Activated T-helper 1 cell treated with anti-CD3 and anti-CD28 coated beads, Interleukin-12 subunit alpha, Interleukin-12 subunit beta, Interleukin-2, Interleukin-4 antibody, amounts not matched to agents 30 ng/mL and 10 ng/mL and 1 ng/mL, durations not matched to agents 14 hours and 24 hours and 36 hours (primary cell): ENCODE data around the gene IGFN1. TPM values are rescaled to one million over a fixed set of nuclear protein-coding genes. Genes with fewer than 3 reads are reported as not detected.
"Not testable (repeated sequence)": the region's sequence is repeated elsewhere in the genome, so short reads cannot be mapped to it uniquely, and the experiment has no call there.

Experiments
- DNase-seq: peaks from one replicate; pipeline ENCODE4 v3.0.0; 2021; ENCODE audit warnings: low spot score
- H3K27ac Mint-ChIP-seq: one replicate; pipeline ENCODE4 v1.8.0; 2021; ENCODE audit warnings: mild to moderate bottlenecking, mixed read lengths
- H3K27me3 Mint-ChIP-seq: one replicate; pipeline ENCODE4 v1.8.0; 2022; ENCODE audit warnings: mild to moderate bottlenecking, moderate library complexity, mixed read lengths; ENCODE audit not compliant: insufficient read depth
- H3K36me3 Mint-ChIP-seq: one replicate; pipeline ENCODE4 v1.8.0; 2021; ENCODE audit warnings: low read depth, mixed read lengths
- H3K4me1 Mint-ChIP-seq: one replicate; pipeline ENCODE4 v1.8.0; 2021; ENCODE audit warnings: low read depth, mixed read lengths
- H3K4me3 Mint-ChIP-seq: one replicate; pipeline ENCODE4 v1.8.0; 2021; ENCODE audit warnings: mild to moderate bottlenecking, moderate library complexity, mixed read lengths
- H3K9me3 Mint-ChIP-seq: one replicate; pipeline ENCODE4 v1.8.0; 2021; ENCODE audit warnings: mixed read lengths
- intact Hi-C: fragments of 100-400 bp; cut with micrococcal nuclease; formaldehyde crosslinking; loops from one replicate; pipeline ENCODE4 v1.15.1; 2024
- total RNA-seq: library from RNA; stranded (reverse); gene quantifications from 2 replicates; pipeline ENCODE4 v1.2.3, GENCODE V29; 2022

Gene IGFN1
- total RNA-seq, 1 donor from 2014 or later, result not detected

DNA sequence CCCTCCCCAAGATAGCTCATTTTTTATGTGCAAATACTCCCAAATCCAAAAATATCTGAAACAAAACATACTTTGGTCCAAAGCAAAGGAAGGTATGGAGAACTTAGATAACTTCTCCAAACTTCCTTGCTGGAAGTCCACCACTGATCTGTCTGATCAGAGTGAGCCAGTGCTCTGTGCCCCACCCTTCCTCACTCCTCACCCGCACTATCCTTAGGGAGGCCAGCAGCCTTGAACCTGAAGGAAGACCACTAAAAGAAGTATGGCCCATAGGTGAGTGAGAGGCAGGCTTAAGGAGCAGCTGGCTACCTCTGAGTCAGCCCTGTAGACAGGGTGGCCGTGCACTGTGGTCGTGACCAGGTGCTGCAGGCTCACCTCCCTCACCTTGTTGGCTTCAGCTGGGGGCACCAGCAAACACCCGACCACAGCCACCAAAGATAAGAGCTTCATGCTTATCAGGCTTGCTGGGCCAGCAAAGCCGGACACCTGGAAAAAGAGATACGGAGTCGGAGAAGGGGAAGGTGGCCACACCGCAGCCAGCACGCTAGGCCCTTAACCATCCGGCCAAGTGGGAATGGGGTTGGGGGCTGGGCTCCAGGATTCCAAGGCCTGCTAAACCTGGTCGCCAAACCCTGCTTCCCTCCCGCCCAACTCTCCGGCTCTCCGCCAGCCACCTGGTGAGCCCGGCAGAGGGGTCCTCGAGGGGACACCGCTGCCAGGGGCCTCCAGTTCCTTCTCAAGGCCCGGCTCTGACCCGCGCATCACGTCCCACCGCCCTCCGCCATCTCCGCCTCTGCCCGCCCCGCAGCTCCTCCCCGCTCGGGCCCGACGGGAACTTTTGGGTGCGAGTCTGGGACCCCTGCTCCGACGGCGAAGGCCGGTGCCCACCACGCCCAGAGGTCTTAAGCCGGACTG lies 36.9 kb upstream of the IGFN1 start:
- Mint-ChIP-seq H3K4me1 (peaks cover 23% of the 10 kb centered on the region), H3K27ac (peak overlapping the region; percentile 88), H3K36me3 (peaks cover 3% of the 10 kb centered on the region), H3K9me3 (no peaks in the 10 kb centered on the region), H3K27me3 (peaks cover 18% of the 10 kb centered on the region), H3K4me3 (peak overlapping the region; percentile 85)
- DNase-seq, result no peak
- intact Hi-C loops, result loop anchor here (1.0 to 10.0 kb wide), 6 partner anchors 18 to 674 kb away; partner anchors contain the start of genes DDX59, IPO9 and KIF14

DNA sequence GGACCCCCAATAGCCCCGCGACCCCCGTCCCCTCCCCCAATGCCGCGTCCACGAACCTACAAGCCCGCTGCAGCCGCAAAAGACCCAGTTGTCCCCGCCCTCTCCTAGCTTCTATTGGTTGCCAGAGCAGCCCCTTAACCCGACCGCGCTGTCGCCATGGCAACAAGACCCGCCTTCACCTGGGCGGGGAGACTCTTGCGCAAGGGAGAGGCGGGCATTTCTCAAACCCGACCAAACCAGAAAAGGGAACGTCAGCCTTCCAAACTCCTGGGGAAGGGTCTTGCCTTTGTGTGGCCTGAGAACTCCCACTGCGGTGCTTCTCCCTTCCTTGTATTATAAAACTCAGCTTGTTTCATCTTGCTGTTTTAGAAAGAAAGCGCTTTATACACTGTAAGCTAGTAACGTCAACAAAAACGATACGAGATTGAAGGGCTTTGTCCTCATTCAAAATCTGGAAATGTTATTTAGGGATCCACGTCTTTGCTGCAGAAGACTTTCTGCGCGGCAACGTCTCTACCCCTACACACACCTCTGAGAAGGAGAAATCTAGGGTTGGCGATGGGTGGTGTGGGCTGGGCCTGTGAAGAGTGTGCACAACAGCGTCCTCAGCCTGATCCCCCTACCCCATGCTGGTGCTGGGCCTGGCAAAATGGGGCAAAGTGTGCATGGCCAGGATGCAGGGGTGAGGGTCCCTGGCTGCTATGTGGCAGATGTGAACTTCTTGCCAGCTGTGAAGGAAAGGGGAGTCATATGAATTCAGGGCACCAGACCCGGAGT lies 36.0 kb upstream of the IGFN1 start, which contains the start of gene TMEM9:
TSS of gene TMEM9 (minus strand) at position 86 of the 777 bp plus-strand sequence. CDS start 551 bp downstream, outside the sequence.
- Mint-ChIP-seq H3K4me1 (peaks cover 23% of the 10 kb centered on the region), H3K9me3 (no peaks in the 10 kb centered on the region)

DNA sequence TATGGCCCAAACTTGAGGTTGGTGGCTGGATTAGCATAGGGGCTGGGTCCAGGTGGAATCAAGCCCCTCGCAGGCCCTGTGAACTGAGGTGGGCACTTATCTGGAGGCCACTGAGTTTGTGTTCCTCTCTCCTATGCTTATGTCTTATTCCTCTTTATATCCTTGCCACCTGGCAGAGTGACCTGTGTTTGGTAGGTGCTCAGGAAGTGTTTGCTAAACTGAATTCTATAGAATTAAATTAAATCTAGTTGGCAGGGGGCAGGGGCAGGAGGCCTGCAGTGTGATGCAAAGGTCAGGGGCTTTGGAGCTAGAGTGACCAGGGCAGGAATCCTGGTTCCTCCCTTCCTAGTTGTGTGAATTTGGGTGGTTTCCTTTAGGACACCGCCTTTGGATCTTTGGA lies 35.3 kb upstream of the IGFN1 start:
- H3K4me1 Mint-ChIP-seq, result peaks cover 23% of the 10 kb centered on the region
- no peaks in the 10 kb centered on the region for H3K9me3 Mint-ChIP-seq
- peaks cover 18% of the 10 kb centered on the region for H3K27me3 Mint-ChIP-seq
- no peak for DNase-seq
- peaks cover 2% of the 10 kb centered on the region for H3K36me3 Mint-ChIP-seq
- no peak overlapping the region for H3K27ac Mint-ChIP-seq
- no peak overlapping the region for H3K4me3 Mint-ChIP-seq
- intact Hi-C loops, result loop anchor here (2.0 to 10.0 kb wide), 2 partner anchors 491 to 535 kb away; partner anchors contain the start of genes DDX59 and KIF14

More for the DNA sequence above, 36.0 kb upstream of the IGFN1 start, which contains the start of gene TMEM9:
- Mint-ChIP-seq H3K4me3 (peak within 1 kb of the TSS; percentile 85), H3K36me3 (peaks cover 3% of the 10 kb centered on the region), H3K27ac (peak within 1 kb of the TSS; percentile 88), H3K27me3 (peaks cover 18% of the 10 kb centered on the region)
- intact Hi-C loops, result loop anchor here (1.0 to 10.0 kb wide), 6 partner anchors 17 to 673 kb away; partner anchors contain the start of genes DDX59, IPO9 and KIF14
- DNase-seq, result peak; percentile 95

DNA sequence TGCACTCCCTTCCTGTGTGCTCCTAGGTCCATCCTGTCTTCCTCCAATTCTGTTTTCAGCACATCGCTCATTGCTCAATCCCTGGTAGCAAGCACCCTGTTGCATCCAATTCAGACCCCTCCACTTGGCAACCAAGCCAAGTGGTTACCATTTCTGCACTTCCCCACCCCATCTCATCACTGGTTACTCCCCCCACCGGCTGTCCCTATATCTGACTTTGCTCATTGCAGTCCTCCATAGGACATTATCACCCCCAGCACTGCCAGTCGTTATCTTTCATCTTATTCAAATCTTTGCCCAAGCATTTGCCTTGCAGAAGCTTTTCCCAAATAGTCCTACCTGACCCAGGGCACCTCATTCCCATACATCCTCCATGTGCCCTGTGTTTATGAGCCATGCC lies 34.3 kb upstream of the IGFN1 start:
- Mint-ChIP-seq H3K4me1 (peaks cover 23% of the 10 kb centered on the region), H3K36me3 (no peaks in the 10 kb centered on the region), H3K27me3 (peaks cover 18% of the 10 kb centered on the region), H3K4me3 (no peak overlapping the region), H3K9me3 (no peaks in the 10 kb centered on the region), H3K27ac (no peak overlapping the region)
- DNase-seq, result no peak
- intact Hi-C loops, result loop anchor here (10.0 kb wide), 1 partner anchor 492 kb away; the partner anchor contains the start of gene DDX59

DNA sequence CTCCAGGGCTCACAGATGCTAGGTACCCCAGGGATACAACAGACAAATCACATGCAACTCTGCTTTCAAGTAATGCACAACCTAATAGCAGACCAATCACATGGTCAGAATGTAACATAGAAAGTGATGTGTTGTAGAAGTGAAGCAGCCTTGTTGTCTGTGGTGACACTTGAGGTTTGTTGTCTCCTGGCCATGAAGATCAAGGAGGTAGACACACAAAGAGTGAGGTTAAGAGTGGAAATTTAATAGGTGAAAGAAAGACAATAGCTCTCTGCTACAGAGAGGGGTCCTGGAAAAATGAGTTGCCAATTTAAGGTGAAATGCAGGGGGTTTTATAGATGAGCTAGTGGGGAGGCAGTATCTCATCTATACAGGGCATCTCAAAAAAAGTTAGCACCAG lies 33.8 kb upstream of the IGFN1 start:
- peaks cover 23% of the 10 kb centered on the region for H3K4me1 Mint-ChIP-seq
- peaks cover 18% of the 10 kb centered on the region for H3K27me3 Mint-ChIP-seq
- H3K27ac Mint-ChIP-seq, result no peak overlapping the region
- intact Hi-C loops, result loop anchor here (10.0 kb wide), 1 partner anchor 492 kb away; the partner anchor contains the start of gene DDX59
- no peak for DNase-seq
- H3K4me3 Mint-ChIP-seq, result no peak overlapping the region
- H3K9me3 Mint-ChIP-seq, result no peaks in the 10 kb centered on the region
- no peaks in the 10 kb centered on the region for H3K36me3 Mint-ChIP-seq

DNA sequence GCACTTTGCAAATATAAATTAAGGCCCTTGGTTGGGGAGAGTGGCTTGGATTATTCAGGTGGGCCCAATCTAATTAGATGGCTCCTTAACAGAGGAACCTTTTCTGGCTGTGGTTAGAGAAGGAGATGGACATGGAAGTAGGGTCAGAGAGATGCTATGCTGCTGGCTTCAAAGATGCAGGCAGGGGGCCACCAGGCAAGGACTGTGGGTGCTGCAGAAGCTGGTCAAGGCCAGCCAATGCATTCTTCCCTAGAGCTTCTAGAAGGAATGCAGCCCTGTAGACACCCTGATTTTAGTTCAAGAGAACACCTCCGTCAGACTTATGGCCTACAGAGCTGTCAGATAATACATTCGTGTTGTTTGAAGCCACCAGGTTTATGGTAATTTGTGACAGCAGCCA lies 32.7 kb upstream of the IGFN1 start:
- Mint-ChIP-seq H3K36me3 (no peaks in the 10 kb centered on the region), H3K27ac (no peak overlapping the region), H3K4me1 (peaks cover 16% of the 10 kb centered on the region), H3K9me3 (no peaks in the 10 kb centered on the region), H3K4me3 (no peak overlapping the region), H3K27me3 (peaks cover 21% of the 10 kb centered on the region)
- intact Hi-C loops, result loop anchor here (10.0 kb wide), 1 partner anchor 493 kb away; the partner anchor contains the start of gene DDX59
- no peak for DNase-seq

DNA sequence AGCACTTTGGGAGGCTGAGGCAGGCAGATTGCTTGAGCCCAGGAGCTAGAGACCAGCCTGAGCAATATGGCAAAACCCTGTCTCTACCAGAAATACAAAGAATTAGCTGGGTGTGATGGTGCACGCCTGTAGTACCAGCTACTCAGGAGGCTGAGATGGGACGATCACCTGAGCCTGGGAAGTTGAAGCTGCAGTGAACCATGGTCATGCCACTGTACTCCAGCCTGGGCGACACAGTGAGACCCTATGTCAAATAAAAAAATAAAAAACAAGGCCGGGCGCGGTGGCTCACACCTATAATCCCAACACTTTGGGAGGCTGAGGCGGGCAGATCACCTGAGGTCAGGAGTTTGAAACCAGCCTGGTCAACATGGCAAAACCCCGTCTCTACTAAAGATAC lies 27.6 kb upstream of the IGFN1 start:
- H3K36me3 Mint-ChIP-seq, H3K4me3 Mint-ChIP-seq, H3K27ac Mint-ChIP-seq, intact Hi-C loops, H3K9me3 Mint-ChIP-seq, DNase-seq, H3K4me1 Mint-ChIP-seq: not testable (repeated sequence)
- peaks cover 18% of the 10 kb centered on the region for H3K27me3 Mint-ChIP-seq

DNA sequence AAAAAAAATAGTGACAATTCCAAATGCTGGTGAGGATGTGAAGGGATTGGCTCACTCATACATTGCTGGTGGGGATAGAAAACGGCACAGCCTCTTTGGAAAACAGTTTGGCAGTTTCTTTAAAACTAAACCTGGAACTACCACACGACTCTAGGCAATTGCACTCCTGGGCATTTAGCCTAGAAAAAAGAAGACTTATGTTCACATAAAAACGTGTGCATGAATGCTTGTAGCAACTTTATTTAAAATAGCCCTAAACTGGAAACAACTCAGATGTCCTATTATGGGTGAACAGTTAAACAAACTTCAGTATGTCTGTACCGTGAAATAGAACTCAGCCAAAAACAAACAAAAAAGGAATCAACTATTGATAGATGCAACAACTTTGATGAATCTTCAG lies 26.9 kb upstream of the IGFN1 start:
- DNase-seq, result no peak
- intact Hi-C loops, result no loop called here
- no peak overlapping the region for H3K27ac Mint-ChIP-seq
- H3K36me3 Mint-ChIP-seq, result no peaks in the 10 kb centered on the region
- no peaks in the 10 kb centered on the region for H3K4me1 Mint-ChIP-seq
- H3K4me3 Mint-ChIP-seq, result no peak overlapping the region
- H3K9me3 Mint-ChIP-seq, result no peaks in the 10 kb centered on the region
- H3K27me3 Mint-ChIP-seq, result peaks cover 18% of the 10 kb centered on the region

DNA sequence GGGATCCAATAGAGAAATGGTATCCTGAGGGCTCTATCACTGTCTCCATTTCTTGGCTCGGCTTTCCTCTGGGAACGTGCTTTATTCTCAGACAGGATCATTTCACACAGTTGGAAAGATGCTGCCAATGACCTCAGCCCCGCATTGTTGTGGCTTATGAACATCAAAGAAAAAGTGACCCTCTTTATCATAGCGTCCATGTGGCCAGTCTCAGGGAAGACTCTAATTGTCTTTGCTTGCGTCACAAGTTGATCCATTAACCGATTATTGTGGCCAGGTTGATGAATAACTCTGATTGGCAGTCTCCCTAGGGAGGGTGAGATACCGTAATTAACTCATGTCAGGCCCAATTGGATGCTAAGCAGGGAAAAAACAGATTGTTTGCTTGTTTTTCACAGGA lies 26.0 kb upstream of the IGFN1 start:
- intact Hi-C loops, result loop anchor here (5.0 kb wide), 1 partner anchor 1138 kb away; no protein-coding TSS in a partner anchor
- Mint-ChIP-seq H3K4me3 (no peak overlapping the region), H3K4me1 (no peaks in the 10 kb centered on the region), H3K9me3 (no peaks in the 10 kb centered on the region), H3K36me3 (no peaks in the 10 kb centered on the region), H3K27me3 (peaks cover 20% of the 10 kb centered on the region), H3K27ac (no peak overlapping the region)
- no peak for DNase-seq

DNA sequence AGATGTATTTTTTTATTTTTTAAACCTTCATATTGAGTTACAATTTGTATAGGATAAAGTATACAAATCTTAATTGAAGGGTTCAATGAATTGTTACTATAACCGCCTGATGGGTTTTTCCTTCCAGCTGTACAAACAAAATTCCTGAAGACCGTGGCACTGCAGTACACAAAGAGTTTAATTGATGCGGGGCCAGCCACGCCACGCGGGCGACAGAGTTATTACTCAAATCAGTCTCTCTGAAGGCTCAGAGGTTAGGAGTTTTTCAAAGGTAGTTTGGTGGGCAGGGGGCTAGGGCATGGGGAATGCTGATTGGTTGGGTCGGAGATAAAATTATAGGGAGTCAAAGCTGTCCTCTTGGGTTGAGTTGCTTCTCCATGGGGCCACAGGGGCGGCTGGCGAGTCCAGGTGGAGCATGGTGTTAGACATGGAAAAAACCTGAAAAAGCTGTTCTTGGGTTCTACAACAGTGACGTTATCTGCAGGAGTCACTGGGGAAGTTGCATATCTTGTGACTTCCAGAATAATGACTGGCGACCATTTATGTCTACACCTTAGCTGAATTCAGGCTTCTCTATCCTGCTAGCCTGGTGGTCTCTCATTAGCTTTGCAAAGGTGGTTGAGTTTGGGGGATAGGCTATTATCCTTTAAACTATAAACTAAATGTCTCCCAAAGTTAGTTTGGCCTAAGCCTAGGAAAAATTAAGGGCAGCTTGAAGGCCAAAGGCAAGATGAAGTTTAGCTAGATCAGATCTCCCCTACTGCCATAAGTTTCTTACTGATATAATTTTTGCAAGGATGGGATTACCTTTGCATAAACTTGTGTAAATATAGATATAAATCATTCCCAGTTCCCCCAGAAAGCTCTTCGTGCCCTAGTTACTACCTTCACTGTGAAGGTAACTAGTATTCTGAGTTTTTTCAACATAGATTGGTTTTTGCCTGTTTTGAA lies 23.3 kb upstream of the IGFN1 start:
- no peaks in the 10 kb centered on the region for H3K9me3 Mint-ChIP-seq
- H3K27ac Mint-ChIP-seq, result no peak overlapping the region
- no peak for DNase-seq
- H3K27me3 Mint-ChIP-seq, result peaks cover 35% of the 10 kb centered on the region
- no peaks in the 10 kb centered on the region for H3K36me3 Mint-ChIP-seq
- no peak overlapping the region for H3K4me3 Mint-ChIP-seq
- intact Hi-C loops, result loop anchor here (5.0 kb wide), 1 partner anchor 1135 kb away; no protein-coding TSS in a partner anchor
- H3K4me1 Mint-ChIP-seq, result peaks cover 6% of the 10 kb centered on the region

DNA sequence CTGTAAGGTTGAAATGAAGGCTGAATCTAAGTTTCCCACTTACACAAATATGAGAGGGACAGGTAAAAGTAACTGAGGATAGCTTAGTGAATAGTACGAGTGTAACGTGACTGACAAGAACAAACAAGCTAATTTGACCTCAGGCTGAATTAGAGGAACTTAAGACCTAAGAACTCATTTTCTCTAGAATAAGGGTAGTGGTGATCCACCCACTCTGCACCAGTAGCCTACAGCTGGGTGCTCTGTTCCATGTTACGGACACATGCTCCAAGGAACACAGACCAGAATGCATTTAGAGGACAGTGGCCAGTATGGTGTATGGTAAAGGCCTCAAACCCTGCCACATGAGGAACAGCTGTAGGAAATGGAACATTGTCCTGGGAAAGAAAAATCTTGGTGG lies 21.4 kb upstream of the IGFN1 start:
- H3K9me3 Mint-ChIP-seq, result no peaks in the 10 kb centered on the region
- intact Hi-C loops, result loop anchor here (5.0 kb wide), 1 partner anchor 1133 kb away; no protein-coding TSS in a partner anchor
- H3K36me3 Mint-ChIP-seq, result no peaks in the 10 kb centered on the region
- DNase-seq, result no peak
- no peak overlapping the region for H3K4me3 Mint-ChIP-seq
- peaks cover 6% of the 10 kb centered on the region for H3K4me1 Mint-ChIP-seq
- H3K27ac Mint-ChIP-seq, result no peak overlapping the region
- peaks cover 24% of the 10 kb centered on the region for H3K27me3 Mint-ChIP-seq
